ENCODE results near the gene CD48. TPM values are rescaled to one million over a fixed set of nuclear protein-coding genes. Genes with fewer than 3 reads are reported as not detected.

The CD48 gene
- polyA plus RNA-seq, 1 of the 3 experiments (the other 2 are of a cell fraction), result not detected

DNA sequence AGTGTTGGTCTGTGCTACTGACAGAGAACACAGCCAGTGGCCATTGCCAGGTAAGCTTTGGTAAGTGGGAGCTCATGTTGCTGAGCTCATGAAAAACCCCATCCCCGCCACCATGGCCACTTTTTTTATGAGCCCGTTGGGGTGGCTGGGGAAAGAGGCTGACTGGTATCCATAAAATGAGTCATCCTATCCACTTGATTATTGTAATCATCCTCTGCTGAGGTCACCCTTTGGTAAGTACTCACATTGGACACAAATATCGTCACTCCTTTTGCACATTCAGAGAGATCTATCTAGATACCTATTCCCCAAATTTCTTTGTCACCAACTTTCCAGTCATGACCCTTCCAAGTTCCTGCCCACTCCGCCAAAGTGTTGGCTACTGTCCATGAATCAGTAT, 49.4 kb upstream of the CD48 start:
- DNase-seq, result no peak
- Histone ChIP-seq H3K4me1 (ENCODE audit: control insufficient read depth in 1 of 2, insufficient read depth in 2 of 2, low read depth in 1 of 2, low read length in 1 of 2) (no peaks in the 10 kb centered on the region), H3K27ac (ENCODE audit: low read depth in 2 of 2, low read length in 1 of 2) (no peak overlapping the region), H3K4me3 (ENCODE audit: low read depth in 2 of 2, low read length in 1 of 2) (no peak overlapping the region), H2AFZ (ENCODE audit: low read depth) (no peak overlapping the region), H3K9ac (no peak overlapping the region), H4K20me1 (ENCODE audit: insufficient read depth) (no peaks in the 10 kb centered on the region), H3K4me2 (no peak overlapping the region), H3K9me2 (no peaks in the 10 kb centered on the region), H3K9me3 (no peaks in the 10 kb centered on the region), H3K36me3 (replicated peaks in 1 of 2; ENCODE audit: control insufficient read depth in 1 of 2, insufficient read depth in 2 of 2, low read length in 1 of 2) (no peaks in the 10 kb centered on the region), H3K27me3 (ENCODE audit: insufficient read depth) (no peaks in the 10 kb centered on the region; the same call in 1 of the 2 replicates), H3K79me2 (ENCODE audit: insufficient read depth) (no peaks in the 10 kb centered on the region), H3F3A (replicated peaks; ENCODE audit: insufficient read depth) (no peaks in the 10 kb centered on the region)
- CTCF ChIA-PET, result no interaction called here
- POLR2A ChIA-PET, result no interaction called here
- TF ChIP-seq POLR2AphosphoS5 (IDR thresholded peaks at IDR 0.05; ENCODE audit: low read depth, low read length), result no peak
- 2% methylated on average over 4 of the region's 4 CpGs for WGBS (ENCODE audit: low lambda C conversion rate)

DNA sequence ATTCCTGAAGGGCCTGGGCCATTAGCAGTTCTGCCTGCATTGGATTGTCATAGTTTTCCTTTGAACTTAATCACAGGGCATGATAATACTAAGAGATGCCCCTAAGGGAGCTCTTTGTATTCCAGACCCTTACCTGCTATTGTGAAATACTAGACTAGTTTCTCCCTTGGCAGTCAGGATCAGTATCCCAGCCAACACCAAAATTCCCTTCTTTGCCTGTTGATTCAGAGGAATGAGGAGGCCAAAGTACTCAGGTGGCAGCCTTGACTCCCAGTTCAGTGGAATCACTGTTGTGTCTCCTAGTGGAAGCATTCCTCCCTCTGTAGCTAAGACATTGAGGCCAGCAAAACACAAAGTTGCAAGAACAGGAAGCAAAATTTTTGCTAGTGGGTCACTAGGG, 48.1 kb upstream of the CD48 start:
- H3K9ac ChIP-seq, result no peak overlapping the region
- no peak overlapping the region for H3K4me2 ChIP-seq
- TF ChIP-seq GATA2 (CRISPR knock-in tag; IDR thresholded peaks at IDR 0.05) (no peak), RCOR1 (IDR thresholded peaks at IDR 0.05; ENCODE audit: low read length) (no peak), RAD21 (IDR thresholded peaks at IDR 0.05; ENCODE audit: low read length) (no peak), JUND (IDR thresholded peaks at IDR 0.05) (no peak), SIN3A (IDR thresholded peaks at IDR 0.05; ENCODE audit: borderline replicate concordance, low read depth, low read length) (no peak), TCF12 (IDR thresholded peaks at IDR 0.05) (no peak)
- TF ChIP-seq, protein P1, sequence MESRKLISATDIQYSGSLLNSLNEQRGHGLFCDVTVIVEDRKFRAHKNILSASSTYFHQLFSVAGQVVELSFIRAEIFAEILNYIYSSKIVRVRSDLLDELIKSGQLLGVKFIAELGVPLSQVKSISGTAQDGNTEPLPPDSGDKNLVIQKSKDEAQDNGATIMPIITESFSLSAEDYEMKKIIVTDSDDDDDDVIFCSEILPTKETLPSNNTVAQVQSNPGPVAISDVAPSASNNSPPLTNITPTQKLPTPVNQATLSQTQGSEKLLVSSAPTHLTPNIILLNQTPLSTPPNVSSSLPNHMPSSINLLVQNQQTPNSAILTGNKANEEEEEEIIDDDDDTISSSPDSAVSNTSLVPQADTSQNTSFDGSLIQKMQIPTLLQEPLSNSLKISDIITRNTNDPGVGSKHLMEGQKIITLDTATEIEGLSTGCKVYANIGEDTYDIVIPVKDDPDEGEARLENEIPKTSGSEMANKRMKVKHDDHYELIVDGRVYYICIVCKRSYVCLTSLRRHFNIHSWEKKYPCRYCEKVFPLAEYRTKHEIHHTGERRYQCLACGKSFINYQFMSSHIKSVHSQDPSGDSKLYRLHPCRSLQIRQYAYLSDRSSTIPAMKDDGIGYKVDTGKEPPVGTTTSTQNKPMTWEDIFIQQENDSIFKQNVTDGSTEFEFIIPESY (IDR thresholded peaks at IDR 0.05; ENCODE audit: borderline replicate concordance, low read depth), result no peak
- TF ChIP-seq, protein P2, sequence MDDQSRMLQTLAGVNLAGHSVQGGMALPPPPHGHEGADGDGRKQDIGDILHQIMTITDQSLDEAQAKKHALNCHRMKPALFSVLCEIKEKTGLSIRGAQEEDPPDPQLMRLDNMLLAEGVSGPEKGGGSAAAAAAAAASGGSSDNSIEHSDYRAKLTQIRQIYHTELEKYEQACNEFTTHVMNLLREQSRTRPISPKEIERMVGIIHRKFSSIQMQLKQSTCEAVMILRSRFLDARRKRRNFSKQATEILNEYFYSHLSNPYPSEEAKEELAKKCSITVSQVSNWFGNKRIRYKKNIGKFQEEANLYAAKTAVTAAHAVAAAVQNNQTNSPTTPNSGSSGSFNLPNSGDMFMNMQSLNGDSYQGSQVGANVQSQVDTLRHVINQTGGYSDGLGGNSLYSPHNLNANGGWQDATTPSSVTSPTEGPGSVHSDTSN (IDR thresholded peaks at IDR 0.05), result no peak
- ChIA-PET CTCF (interaction anchor here (0.8 to 1.6 kb wide), 2 partner anchors 17 to 98 kb away, joined by 3 to 4 read pairs; no protein-coding TSS in a partner anchor), POLR2A (no interaction called here)
- no peaks in the 10 kb centered on the region; the same call in 1 of the 2 replicates for H3K27me3 ChIP-seq (ENCODE audit: insufficient read depth)
- DNase-seq, result no peak
- no peaks in the 10 kb centered on the region for H3K36me3 ChIP-seq (replicated peaks in 1 of 2; ENCODE audit: control insufficient read depth in 1 of 2, insufficient read depth in 2 of 2, low read length in 1 of 2)
- H3K9me2 ChIP-seq, result no peaks in the 10 kb centered on the region
- no peaks in the 10 kb centered on the region for H4K20me1 ChIP-seq (ENCODE audit: insufficient read depth)
- no peaks in the 10 kb centered on the region for H3K79me2 ChIP-seq (ENCODE audit: insufficient read depth)
- H2AFZ ChIP-seq (ENCODE audit: low read depth), result no peak overlapping the region
- no peaks in the 10 kb centered on the region for H3K4me1 ChIP-seq (ENCODE audit: control insufficient read depth in 1 of 2, insufficient read depth in 2 of 2, low read depth in 1 of 2, low read length in 1 of 2)
- H3K4me3 ChIP-seq (ENCODE audit: low read depth in 2 of 2, low read length in 1 of 2), result no peak overlapping the region
- H3F3A ChIP-seq (replicated peaks; ENCODE audit: insufficient read depth), result no peaks in the 10 kb centered on the region
- no peaks in the 10 kb centered on the region for H3K9me3 ChIP-seq
- no peak overlapping the region for H3K27ac ChIP-seq (ENCODE audit: low read depth in 2 of 2, low read length in 1 of 2)

DNA sequence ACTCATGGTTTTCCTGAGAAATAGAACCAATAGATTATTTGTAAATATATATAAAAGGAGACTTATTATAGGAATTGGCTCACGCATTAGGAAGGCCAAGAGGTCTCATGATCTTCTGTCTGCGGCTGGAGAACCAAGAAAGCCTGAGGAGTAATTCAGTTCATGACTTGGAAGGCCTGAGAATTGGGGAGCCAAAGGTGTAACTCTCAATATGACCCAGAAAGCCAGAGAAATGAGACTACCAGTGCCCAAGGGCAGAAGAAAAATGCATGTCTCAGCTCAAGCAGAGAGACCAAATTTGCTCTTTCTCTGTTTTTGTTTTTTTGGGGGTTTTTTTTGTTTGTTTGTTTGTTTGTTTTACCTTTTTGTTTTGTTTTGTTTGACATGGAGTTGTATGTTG, 46.9 kb upstream of the CD48 start:
- 16% methylated on average over 2 of the region's 2 CpGs for WGBS (ENCODE audit: low lambda C conversion rate)
- ChIA-PET CTCF (interaction anchor here (1.6 kb wide), 1 partner anchor 18 kb away, joined by 4 read pairs; no protein-coding TSS in a partner anchor), POLR2A (no interaction called here)
- TF ChIP-seq, protein P3, sequence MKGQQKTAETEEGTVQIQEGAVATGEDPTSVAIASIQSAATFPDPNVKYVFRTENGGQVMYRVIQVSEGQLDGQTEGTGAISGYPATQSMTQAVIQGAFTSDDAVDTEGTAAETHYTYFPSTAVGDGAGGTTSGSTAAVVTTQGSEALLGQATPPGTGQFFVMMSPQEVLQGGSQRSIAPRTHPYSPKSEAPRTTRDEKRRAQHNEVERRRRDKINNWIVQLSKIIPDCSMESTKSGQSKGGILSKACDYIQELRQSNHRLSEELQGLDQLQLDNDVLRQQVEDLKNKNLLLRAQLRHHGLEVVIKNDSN (IDR thresholded peaks at IDR 0.05; ENCODE audit: borderline replicate concordance, low read depth), result no peak
- no peak for TF ChIP-seq POLR2AphosphoS5 (IDR thresholded peaks at IDR 0.05; ENCODE audit: low read depth, low read length)
- TF ChIP-seq, protein P2 (IDR thresholded peaks at IDR 0.05), result no peak
- TF ChIP-seq FOXJ3 (CRISPR knock-in tag; IDR thresholded peaks at IDR 0.05), result no peak
- no peak for TF ChIP-seq FOSL2 (IDR thresholded peaks at IDR 0.05; ENCODE audit: borderline replicate concordance, low read depth)
- no peak for TF ChIP-seq NFIC (IDR thresholded peaks at IDR 0.05; ENCODE audit: borderline replicate concordance)
- TF ChIP-seq EZH2phosphoT487 (IDR thresholded peaks at IDR 0.05; ENCODE audit: borderline replicate concordance, low read depth), result no peak
- no peak for TF ChIP-seq CHD2 (IDR thresholded peaks at IDR 0.05; ENCODE audit: low read length, partially characterized antibody)
- TF ChIP-seq, protein P4, sequence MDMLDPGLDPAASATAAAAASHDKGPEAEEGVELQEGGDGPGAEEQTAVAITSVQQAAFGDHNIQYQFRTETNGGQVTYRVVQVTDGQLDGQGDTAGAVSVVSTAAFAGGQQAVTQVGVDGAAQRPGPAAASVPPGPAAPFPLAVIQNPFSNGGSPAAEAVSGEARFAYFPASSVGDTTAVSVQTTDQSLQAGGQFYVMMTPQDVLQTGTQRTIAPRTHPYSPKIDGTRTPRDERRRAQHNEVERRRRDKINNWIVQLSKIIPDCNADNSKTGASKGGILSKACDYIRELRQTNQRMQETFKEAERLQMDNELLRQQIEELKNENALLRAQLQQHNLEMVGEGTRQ (IDR thresholded peaks at IDR 0.05; ENCODE audit: borderline replicate concordance, low read depth, low read length), result no peak
- TF ChIP-seq YY1 (IDR thresholded peaks at IDR 0.05; ENCODE audit: low read depth), result no peak
- no peak for TF ChIP-seq NRF1 (IDR thresholded peaks at IDR 0.05; ENCODE audit: low read depth, low read length)
- Histone ChIP-seq H3K27ac (ENCODE audit: low read depth in 2 of 2, low read length in 1 of 2) (no peak overlapping the region), H3K36me3 (replicated peaks in 1 of 2; ENCODE audit: control insufficient read depth in 1 of 2, insufficient read depth in 2 of 2, low read length in 1 of 2) (no peaks in the 10 kb centered on the region), H4K20me1 (ENCODE audit: insufficient read depth) (no peaks in the 10 kb centered on the region), H3K27me3 (ENCODE audit: insufficient read depth) (no peaks in the 10 kb centered on the region; the same call in 1 of the 2 replicates), H3K4me2 (no peak overlapping the region), H3K9ac (no peak overlapping the region), H3K9me2 (no peaks in the 10 kb centered on the region), H2AFZ (ENCODE audit: low read depth) (no peak overlapping the region), H3K9me3 (no peaks in the 10 kb centered on the region), H3K4me1 (ENCODE audit: control insufficient read depth in 1 of 2, insufficient read depth in 2 of 2, low read depth in 1 of 2, low read length in 1 of 2) (no peaks in the 10 kb centered on the region), H3F3A (replicated peaks; ENCODE audit: insufficient read depth) (no peaks in the 10 kb centered on the region), H3K79me2 (ENCODE audit: insufficient read depth) (no peaks in the 10 kb centered on the region), H3K4me3 (ENCODE audit: low read depth in 2 of 2, low read length in 1 of 2) (no peak overlapping the region)
- DNase-seq, result no peak
